Measurements from ENCODE around the gene KCNH4. TPM values are rescaled to one million over a fixed set of nuclear protein-coding genes. Genes with fewer than 3 reads are reported as not detected.
"Not testable (repeated sequence)": the region's sequence is repeated elsewhere in the genome, so short reads cannot be mapped to it uniquely, and the experiment has no call there.

KCNH4 gene
- total RNA-seq, 6 donors from 2014 or later = under 0.01 to 0.27 TPM; not detected in 4

DNA sequence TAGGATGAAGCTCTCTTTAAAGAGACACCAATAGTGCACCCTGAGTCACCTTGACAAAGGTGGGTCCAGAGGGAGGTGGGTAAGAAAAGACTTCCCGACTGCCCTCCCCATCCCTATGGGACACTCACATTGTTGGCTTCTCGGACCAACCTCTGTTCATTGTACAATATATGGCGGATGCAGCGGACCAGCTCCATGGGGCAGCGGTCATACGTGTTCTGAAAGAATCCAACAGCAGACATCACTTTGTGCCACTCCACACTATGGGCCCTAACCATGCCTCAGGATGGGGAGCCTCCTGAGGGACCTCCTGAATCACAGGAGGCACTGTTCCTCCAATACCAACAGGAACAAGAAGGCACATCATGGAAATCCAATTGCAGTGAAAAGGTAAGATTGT, 43.7 kb upstream of the KCNH4 start:
- peaks cover 10 to 18% (median 14%) of the 10 kb centered on the region in 4 donors for H3K4me1 ChIP-seq
- H3K4me3 ChIP-seq = no peak overlapping the region
- H3K9me3 ChIP-seq = no peaks in the 10 kb centered on the region
- DNase-seq = no peak
- H3K27me3 ChIP-seq = no peaks in the 10 kb centered on the region
- TF ChIP-seq POLR2A (IDR thresholded peaks at IDR 0.05) (no peak), EP300 (IDR thresholded peaks at IDR 0.05) (no peak), CTCF (IDR thresholded peaks at IDR 0.05) (no peak), POLR2AphosphoS5 (IDR thresholded peaks at IDR 0.05) (no peak)
- no peak overlapping the region for H3K27ac ChIP-seq
- peaks cover 5 to 56% (median 21%) of the 10 kb centered on the region in 4 donors for H3K36me3 ChIP-seq
- whole genome bisulfite sequencing, 2 donors = 100% methylated on average over 6 of the region's 6 CpGs
- ATAC-seq (ENCODE audit: low FRiP score in 2 of 2) = no peak

DNA sequence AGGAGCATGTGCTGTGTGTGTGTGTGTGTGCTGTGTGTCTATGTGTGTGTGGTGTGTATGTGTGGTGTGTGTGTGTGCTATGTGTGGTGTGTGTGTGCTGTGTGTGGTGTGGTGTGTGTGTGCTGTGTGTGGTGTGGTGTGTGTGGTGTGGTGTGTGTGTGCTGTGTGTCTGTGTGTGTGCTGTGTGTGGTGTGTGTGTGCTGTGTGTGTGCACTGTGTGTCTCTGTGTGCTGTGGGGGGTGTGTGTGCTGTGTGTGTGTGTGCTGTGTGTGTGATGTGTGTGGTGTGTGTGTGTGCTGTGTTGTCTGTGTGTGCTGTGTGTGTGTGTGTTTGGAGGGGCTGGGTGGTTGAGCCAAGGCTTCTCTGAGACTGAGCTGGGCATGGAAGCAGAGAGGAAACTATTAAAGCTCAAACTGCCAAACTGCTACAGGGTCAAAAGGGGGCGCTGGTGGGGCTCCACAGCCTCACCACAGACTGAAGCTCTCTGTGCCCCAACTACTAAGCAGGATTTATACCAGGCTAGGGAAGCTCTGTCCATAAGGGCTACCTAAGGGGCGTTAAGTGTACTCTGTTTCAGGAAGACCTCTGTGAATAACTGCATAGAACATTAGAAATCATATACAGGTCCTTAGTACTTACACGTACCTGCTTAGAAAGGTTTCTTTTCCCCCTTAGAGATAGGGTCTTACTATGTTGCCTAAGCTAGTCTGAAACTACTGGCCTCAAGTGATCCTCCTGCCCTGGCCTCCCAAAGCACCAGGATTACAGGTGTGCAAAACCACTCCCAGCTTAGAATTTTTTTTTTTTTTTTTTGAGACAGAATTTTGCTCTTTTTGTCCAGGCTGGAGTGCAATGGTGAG, 41.2 kb upstream of the KCNH4 start:
- no peak overlapping the region for H3K4me3 ChIP-seq
- no peaks in the 10 kb centered on the region for H3K9me3 ChIP-seq
- peaks cover 0 to 2% (median 0%) of the 10 kb centered on the region in 4 donors for H3K4me1 ChIP-seq
- no peak overlapping the region for H3K27ac ChIP-seq
- H3K36me3 ChIP-seq = peaks cover 10 to 75% (median 37%) of the 10 kb centered on the region in 4 donors
- WGBS, 2 donors = 52 to 60% methylated on average over 3 of the region's 3 CpGs
- H3K27me3 ChIP-seq = no peaks in the 10 kb centered on the region
- DNase-seq (peak in 1 of 2 donors; percentile 70), ATAC-seq (ENCODE audit: low FRiP score in 2 of 2) (peak; percentile 36 to 63)
- TF ChIP-seq POLR2A (IDR thresholded peaks at IDR 0.05) (no peak), CTCF (IDR thresholded peaks at IDR 0.05) (peak; percentile 49 to 71 (median 58))

DNA sequence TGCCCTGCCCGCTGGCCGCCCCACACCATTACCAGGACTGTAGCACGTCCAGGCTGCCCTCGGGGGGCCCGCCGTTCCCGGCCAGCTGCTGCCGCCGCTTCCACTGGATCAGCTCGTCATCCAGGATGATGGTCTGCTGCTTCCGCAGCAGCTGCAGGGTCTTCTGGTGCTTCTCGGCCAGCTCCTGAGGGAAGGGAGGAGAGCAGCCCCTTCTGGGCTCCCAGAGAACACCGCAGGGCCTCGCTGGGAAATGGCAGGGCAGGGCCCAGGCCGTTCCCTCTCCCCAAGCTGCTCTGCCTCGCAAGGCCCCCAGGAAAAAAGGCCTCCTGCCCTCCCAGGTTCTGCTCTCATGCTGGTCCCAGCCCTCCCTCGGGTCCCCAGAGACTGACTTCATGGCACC, 38.3 kb upstream of the KCNH4 start:
- no CpG with 5 or more reads among the region's 17 CpGs for WGBS, 2 donors
- H3K9me3 ChIP-seq; H3K4me3 ChIP-seq; H3K27ac ChIP-seq; H3K27me3 ChIP-seq; DNase-seq; H3K4me1 ChIP-seq; ATAC-seq (ENCODE audit: low FRiP score in 2 of 2): not testable (repeated sequence)
- H3K36me3 ChIP-seq = peaks cover 26 to 89% (median 57%) of the 10 kb centered on the region in 4 donors

DNA sequence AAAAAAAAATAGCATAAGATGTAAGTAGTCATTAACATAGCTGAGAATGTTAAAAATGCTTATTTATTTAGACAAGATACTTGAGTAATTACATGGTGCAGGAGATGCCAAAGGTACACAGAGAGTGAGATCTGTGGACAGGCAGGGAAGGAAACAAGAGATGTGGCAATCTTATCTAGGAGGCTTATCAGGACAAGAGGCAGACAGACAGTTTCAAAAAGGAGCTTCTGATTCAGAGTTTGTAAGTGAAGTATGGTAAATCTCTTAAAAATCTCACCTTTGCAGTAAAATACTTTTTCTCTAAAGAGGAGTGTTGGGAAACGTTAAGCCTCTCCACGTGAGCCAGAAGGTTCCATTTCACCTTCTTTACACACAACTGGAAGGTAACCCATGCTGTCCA, 33.2 kb upstream of the KCNH4 start:
- H3K36me3 ChIP-seq = peaks cover 39 to 97% (median 70%) of the 10 kb centered on the region in 4 donors
- no peak for DNase-seq
- H3K27ac ChIP-seq = no peak overlapping the region
- no peak for ATAC-seq (ENCODE audit: low FRiP score in 2 of 2)
- H3K4me1 ChIP-seq = no peaks in the 10 kb centered on the region
- H3K9me3 ChIP-seq = no peaks in the 10 kb centered on the region
- no peak for TF ChIP-seq EP300 (IDR thresholded peaks at IDR 0.05)
- TF ChIP-seq POLR2AphosphoS5 (IDR thresholded peaks at IDR 0.05) = no peak
- TF ChIP-seq POLR2A (IDR thresholded peaks at IDR 0.05) = no peak
- no peak for TF ChIP-seq CTCF (IDR thresholded peaks at IDR 0.05)
- H3K4me3 ChIP-seq = no peak overlapping the region
- WGBS, 2 donors = 77 to 80% methylated on average over 2 of the region's 2 CpGs
- no peaks in the 10 kb centered on the region for H3K27me3 ChIP-seq

DNA sequence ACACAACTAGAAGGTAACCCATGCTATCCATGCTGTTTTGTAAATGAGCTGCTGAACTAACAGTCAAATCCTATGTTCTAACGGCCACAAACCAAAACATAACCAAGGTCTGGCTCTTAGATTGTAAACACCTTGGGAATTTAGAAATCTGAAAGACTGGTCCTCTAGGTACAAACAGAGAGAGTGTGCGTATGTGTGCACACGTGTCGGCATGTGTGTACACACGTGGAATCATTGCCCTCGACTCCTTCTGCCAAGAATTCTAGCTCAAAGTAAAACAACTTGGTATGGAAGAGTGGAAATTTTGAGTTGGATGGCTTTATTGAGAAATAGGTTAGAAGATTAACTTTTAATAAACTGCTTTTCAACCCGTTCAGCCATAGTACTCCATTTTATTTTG, 31.4 kb upstream of the KCNH4 start:
- Histone ChIP-seq H3K9me3 (no peaks in the 10 kb centered on the region), H3K4me1 (no peaks in the 10 kb centered on the region), H3K4me3 (no peak overlapping the region), H3K27ac (no peak overlapping the region), H3K36me3 (peaks cover 35 to 99% (median 70%) of the 10 kb centered on the region in 4 donors), H3K27me3 (no peaks in the 10 kb centered on the region)
- ATAC-seq (ENCODE audit: low FRiP score in 2 of 2) (no peak), DNase-seq (no peak)
- WGBS, 2 donors = 79 to 85% methylated on average over 7 of the region's 7 CpGs
- TF ChIP-seq POLR2A (IDR thresholded peaks at IDR 0.05) (no peak), EP300 (IDR thresholded peaks at IDR 0.05) (no peak), CTCF (IDR thresholded peaks at IDR 0.05) (no peak), POLR2AphosphoS5 (IDR thresholded peaks at IDR 0.05) (no peak)
